GM18520 (cell line): ENCODE results near the gene RNF7.
"Not testable (repeated sequence)": the region's sequence is repeated elsewhere in the genome, so short reads cannot be mapped to it uniquely, and the experiment has no call there.

Experiments used
- ATAC-seq: cut with Tn5 transposase; IDR thresholded peaks from one replicate; pipeline ENCODE4 v1.9.1; 2021; ENCODE audit not compliant: unreplicated experiment

RNF7 gene

GRCh38 chr3:141777957-141778813 is 40.1 kb downstream of the RNF7 start:
- no peak for ATAC-seq

GRCh38 chr3:141779667-141780066 is 41.6 kb downstream of the RNF7 start:
- no peak for ATAC-seq

GRCh38 chr3:141782386-141782932 is 44.4 kb downstream of the RNF7 start:
- no peak for ATAC-seq

GRCh38 chr3:141783632-141784031 is 45.5 kb downstream of the RNF7 start:
- ATAC-seq: no peak

- ATAC-seq: no peak
Observed at GRCh38 chr3:141784096-141784495, 46.0 kb downstream of the RNF7 start.

- no peak for ATAC-seq
Observed at GRCh38 chr3:141784531-141784930, 46.4 kb downstream of the RNF7 start.

GRCh38 chr3:141788149-141788548 is 50.1 kb downstream of the RNF7 start:
- ATAC-seq: no peak

- not testable (repeated sequence) for ATAC-seq
Observed at GRCh38 chr3:141788750-141789149, 50.7 kb downstream of the RNF7 start.

GRCh38 chr3:141789281-141789680 is 51.2 kb downstream of the RNF7 start:
- ATAC-seq: no peak

GRCh38 chr3:141790171-141790570 is 52.1 kb downstream of the RNF7 start:
- ATAC-seq: no peak

GRCh38 chr3:141792495-141792894 is 54.4 kb downstream of the RNF7 start:
- ATAC-seq: no peak

GRCh38 chr3:141793476-141794260 is 55.6 kb downstream of the RNF7 start:
- no peak for ATAC-seq

- ATAC-seq: no peak
Observed at GRCh38 chr3:141795276-141795675, 57.2 kb downstream of the RNF7 start.

- ATAC-seq: no peak
Observed at GRCh38 chr3:141795741-141796080, 57.6 kb downstream of the RNF7 start.

GRCh38 chr3:141796081-141796888 is 58.2 kb downstream of the RNF7 start:
- ATAC-seq: peak; percentile 95
